EL (cell line): ENCODE measurements around the gene POLR2F.

Source experiments
- DNase-seq: peaks from one replicate; pipeline ENCODE4 v3.0.0-alpha.2; 2016

POLR2F gene

DNA sequence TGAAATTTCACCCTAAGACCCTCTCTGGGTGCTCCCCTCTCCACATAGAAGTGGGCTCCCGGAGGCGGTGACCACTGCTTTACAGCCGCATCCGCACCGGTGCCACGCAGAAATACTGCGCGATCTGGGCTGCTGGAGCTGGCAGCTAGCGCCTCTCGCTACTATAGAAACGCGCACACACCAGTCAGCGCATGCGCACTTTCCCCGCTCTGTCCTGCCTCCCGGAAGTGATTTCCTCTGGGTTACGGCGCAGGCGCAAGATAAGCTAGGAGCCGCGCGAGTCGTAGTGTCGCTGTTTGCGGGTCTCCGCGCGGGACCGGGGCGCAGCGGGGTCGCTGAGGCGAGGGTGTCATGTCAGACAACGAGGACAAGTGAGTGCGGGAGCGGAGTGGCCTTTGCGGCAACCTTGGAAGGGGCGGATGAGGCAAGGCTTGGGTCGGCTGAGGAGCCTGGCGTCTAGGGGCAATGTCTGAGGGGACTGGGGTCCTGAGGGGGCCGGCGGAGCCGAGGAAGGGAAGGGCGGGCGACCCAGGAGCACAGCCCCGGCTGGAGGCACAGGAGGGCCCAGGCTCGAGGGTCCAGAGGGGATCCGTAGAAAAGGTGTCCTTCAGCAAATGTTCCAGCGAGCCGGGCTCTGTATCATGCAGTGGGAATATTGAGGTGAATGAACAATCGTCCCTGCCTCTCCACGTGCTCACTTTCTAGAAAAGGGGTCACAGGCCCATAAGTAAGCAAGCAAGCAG, at the start of gene POLR2F, which contains the start of gene C22orf23:
Gene POLR2F (plus strand): TSS at position 263 of the 743 bp plus-strand sequence. CDS start 89 bp downstream, at position 352.
Gene C22orf23 (minus strand): TSS at position 165 of the 743 bp plus-strand sequence. CDS start 452 bp downstream, outside the sequence.
- DNase-seq, result peak; percentile 96

DNA sequence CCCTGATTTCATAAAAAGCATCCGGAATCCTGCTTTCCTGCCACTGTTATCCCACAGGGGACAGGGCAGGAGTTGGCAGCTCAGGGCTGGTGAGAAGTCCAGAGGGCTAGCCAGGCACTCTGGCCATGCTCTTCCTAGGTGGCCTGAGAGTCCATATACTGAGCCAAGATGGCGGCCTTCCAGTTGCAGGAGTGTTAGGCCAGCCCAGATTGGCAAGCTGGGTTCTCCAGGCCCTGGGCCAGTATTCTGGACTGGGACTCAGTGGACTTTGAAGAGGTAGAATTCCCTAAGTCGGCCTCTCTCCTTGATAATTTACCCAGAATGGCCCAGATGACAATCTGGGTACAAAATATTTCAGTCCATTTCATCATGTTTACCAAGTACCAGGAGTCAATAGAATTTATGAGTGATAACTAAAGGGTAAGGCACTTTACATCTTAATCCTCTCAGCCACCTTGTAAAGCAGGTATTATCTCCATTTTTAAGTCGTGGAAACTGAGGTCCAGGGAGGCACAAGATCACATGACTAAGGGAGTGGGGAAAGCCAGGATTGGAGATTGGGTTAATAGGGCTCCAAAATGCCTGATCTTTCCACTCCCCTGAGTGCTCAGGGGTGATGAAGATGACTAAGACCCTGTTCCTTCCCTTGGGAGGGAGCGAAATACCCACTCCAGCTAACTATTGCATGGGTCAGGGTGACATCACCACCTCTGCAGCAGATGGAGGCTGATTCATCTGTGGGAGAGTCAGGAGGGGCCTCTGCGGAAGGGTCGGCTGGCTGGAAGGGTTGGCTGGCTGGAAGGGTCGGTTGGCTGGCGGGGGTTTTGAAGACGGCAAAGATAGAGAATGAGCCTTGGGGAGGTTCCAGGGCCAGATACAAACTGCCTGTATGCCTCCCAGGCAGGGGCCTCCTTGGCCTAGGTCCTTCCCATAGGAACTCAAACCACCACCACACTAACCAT, 48.6 kb upstream of the POLR2F start:
- DNase-seq, result peak; percentile 99

DNA sequence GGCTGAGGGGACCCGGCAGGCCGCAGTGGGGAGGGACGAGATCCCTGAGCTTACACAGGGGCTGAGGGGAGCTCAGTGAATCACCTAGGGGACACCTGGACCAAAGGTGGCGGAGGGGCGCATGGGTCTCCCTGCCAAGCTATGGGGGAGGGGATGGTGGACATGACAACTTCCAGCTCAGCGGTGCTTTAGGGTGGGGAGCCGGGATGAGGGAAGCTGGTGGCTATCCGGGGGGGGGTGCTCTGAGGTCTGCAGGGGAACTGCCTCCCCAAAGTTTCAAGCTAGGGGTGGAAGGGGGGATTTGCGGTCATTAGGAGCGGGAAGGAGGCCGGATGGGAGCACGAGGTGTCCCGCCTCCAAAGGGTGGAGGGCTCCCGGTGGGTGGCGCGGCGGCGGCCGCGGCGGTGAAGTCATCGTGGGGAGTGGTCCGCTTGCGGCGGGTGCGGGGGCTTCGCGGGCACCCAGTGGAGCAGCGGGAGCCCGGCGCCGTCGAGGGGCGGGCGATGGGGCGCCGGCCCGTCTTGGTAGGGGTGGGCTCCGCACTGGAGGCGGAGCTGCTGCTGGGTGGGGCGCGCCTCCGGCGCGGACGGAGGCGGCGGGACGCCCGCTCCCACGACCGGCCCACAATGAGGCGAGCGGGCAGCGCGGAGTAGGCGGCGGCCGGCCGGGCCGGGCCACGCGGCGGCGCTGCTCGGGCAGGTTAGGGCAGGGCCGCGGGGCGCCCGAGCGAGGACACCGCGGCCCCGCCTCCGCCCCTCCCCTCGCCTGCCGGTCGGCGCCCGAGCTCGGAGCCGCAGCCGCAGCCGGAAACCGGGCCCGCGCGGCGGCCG, 47.8 kb upstream of the POLR2F start, which contains the start of gene MICALL1:
Gene MICALL1 (plus strand): TSS at position 764 of the 830 bp plus-strand sequence. CDS start 126 bp downstream, outside the sequence.
- peak; percentile 88 for DNase-seq

DNA sequence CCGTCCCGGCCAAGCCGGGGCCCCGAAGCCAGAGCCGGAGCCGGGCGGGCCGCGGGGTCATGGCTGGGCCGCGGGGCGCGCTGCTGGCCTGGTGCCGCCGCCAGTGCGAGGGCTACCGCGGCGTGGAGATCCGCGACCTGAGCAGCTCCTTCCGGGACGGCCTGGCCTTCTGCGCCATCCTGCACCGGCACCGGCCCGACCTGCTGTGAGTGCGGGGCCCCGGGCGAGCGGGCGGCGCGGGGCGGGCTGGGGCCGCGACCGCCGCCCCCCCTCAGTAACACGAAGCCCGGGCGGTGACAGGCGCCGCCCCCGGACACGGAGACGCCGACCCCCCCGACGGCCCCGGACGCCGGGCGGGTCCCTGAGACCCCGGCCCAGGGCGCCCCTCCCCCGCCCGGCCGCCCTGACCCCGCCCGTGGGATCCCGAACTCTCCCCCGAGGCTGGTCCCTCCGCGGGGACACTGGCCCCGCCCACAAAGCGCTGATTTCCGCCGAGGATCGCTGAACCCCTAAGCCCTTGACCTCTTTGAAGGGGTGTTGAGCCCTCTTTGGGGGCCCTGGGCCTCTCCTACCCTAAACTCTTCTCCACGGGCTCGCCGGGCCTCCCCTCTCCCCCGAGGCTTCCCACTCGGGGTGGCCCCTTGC, 47.0 kb upstream of the POLR2F start:
- peak; percentile 45 for DNase-seq

DNA sequence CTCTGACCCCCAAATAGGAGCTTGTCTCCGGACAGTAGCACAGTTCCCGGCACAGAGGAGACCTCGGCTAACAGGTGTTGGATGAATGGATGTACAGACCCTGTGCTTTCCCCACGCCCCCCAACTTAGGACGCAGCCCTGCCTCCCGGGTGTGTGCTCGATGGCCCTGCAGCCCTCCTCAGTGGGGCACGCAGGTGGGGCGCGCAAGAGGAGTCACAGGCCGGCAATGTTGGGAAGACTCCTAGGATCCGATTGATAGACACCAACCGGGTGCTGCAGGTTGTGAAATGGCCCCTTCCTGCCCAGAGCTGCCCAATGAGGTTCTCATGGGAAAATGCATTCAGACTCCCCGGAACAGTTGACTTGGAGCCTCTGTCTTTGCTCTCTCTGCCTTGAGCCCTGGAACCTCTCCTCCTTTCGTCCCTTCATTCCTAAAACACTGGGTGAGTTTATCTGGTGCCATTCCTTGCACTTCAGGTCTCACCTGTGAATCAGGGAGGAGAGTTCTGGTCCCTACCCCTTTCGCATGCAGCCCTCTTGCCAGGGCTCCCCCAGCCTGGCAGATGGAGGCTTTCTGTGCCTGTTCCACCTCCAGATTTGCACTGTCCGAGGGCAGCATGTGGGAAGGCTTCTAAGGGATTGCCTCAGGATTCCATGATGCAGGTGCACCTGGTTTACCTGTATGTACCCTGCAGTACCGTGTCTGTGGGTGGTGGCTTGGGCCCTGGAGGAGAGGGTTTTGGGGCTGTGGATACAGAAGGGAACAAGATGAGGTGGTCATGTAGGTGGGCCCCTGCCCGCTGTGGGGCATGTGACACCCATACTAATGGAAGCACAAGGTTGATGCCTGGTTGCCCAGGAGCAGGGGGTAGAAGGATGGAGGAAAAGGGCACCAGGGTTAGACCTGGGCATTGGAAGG, 46.2 kb upstream of the POLR2F start:
- peak; percentile 47 for DNase-seq

DNA sequence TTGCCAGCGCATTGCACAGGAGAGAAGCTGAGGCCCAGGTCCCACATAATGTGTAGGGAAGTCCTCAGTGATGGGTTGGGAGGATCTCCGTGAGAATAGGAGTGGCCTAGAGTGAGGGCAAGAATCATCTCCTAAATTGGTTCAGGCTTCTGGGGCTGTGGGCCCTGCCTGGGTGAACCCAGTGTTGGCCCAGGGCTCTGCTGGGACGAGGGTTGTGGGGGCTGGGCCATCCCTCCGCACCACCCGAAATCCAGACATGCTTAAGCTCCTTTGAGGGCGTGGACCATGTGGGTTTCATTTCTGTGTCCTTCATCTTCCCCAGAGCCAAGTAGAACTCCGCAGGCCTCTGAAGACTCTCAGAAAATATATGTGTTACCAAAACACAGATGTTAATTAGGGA, 43.7 kb upstream of the POLR2F start:
- DNase-seq, result no peak

DNA sequence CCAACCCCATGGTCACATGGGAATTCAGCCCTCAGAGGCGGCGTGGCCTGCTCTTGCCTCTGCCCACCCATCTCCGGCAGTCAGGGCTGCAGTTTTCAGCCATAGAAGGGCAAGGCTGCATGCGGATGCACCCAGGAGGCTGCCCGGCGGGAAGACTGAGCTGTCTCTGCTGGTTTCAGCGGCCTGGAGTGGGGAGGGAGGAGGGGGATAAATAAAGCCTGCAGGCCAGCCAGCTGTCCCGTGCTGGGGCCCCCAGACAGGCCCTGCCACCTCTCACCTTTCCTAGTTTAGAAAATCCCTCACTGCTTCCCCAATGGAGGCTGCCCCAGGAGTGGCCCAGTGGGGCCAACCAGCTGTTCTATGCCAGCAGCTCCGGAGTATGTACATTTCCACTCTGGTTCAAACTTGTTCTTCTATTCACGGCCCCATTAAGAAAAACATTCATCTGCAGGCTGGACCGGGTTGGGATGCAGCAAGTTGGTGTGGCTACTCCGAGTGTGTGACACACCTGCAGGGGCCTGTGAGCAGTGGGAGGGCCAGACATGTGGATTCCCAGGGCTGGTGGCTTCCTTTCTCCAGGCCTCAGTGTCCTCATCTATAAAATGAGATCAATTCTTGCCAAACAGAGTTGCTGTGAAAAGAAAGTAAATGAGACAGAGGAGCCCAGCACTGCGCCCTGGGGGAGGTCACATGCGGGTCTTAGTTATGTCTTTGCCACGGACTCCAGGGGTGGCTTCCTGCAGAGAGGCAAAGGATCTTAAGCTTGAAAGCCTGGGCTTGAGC, 42.4 kb upstream of the POLR2F start:
- DNase-seq, result no peak

DNA sequence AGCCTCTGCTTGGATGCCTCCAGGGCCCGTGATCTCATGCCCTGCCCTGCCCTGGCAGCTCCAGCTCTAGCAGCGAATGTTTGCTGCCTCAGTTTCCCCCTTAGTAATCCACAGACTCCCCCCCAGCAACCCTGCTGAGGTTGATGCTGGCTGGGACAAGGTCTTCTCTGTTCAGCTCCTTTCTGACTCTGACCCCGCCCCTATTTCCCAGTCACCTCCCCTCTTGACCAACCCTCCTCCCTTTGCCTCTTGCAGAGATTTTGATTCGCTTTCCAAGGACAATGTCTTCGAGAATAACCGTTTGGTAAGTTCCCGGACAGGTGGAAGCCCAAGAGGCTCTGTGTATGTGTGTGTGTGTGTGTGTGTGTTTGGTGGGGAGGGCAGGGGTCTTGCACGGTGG, 41.8 kb upstream of the POLR2F start:
- DNase-seq, result no peak

DNA sequence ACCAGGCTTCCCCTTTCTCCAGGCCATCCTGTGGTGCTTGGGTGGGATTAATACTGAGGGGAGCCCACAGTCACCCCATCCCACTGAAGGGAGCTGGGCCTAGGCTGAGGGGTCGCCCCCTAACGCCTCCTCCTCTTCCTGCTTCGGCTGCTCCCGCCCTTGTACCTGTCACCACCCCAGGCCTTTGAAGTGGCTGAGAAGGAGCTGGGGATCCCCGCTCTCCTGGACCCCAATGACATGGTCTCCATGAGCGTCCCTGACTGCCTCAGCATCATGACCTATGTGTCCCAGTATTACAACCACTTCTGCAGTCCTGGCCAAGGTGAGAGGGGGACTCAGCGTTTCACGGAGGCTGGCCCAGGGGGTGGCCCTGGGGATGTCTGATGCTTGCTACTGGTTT, 41.3 kb upstream of the POLR2F start:
- no peak for DNase-seq

DNA sequence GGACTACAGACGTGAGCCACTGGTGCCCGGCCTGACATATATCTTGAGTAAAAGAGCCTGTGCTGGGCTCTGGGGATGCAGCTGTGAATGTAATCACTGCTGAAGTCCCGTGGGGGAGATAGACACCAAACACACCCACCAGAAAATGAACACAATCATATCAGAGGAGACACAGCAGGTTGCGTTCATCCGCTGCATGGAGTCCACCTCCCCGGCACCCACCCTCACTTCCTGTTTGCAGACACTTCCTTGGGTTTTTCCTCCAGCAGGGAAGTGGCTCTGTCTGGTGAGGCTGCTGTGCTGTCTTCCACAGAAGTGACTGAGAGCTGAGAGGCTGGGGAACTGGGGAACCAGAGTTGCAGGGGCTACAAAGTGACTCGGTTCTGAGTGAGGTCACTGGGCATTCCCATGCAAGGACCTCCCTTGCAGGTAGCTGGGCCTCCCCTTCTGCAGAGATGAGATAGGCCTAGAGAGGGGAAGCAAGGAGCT, 40.2 kb upstream of the POLR2F start:
- DNase-seq, result no peak

DNA sequence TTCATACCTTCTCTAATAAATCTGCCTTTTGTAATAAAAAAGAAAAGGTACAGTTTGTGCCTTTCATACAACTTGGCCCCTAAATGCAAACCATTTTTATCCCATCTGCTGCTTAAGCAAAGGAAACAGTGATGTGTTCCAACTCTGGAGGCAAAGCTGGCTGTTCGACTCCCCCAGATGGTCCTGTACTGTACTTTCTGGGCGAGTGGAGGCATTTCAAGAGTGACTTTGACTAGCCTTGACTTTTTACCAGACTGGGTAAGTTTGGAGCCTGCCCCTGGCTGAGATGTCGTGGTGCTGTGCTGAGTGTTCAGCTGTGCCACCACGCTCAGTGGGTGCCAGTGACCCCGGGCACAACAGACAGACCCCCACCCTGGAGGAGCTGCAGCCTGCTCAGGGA, 37.2 kb upstream of the POLR2F start:
- DNase-seq, result no peak

DNA sequence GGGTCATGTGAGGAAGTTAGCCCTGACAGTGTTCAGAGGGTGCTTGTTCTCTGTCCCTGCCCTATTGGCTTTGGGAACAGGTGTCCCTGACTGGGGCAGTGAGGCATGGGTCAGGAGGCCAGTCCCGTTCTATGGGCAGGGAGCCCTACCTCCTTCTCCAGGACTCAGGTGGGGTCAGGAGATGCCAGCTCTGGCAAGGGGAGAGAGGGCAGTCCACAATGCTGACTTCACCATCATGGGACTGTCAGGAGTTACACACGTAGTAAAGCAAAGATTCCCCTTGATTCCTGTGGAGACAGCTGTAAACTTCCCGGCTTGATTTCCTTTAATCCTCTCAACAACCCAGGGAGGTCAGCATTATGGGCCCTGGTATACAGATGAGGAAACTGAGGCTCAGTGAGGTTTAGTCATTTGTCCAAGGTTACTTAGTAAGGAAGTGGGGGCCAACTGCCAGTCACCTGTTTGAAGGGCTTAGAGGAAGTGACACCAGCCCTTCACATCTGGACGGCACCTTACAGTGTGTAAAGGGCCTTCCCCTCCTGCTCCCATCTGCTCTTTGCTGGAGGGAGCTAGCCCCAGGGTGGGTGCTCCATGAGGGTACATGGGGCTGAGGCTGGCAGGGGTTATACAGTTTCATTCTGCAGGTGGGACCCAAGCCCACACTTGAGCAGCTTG, 35.5 kb upstream of the POLR2F start:
- no peak for DNase-seq

DNA sequence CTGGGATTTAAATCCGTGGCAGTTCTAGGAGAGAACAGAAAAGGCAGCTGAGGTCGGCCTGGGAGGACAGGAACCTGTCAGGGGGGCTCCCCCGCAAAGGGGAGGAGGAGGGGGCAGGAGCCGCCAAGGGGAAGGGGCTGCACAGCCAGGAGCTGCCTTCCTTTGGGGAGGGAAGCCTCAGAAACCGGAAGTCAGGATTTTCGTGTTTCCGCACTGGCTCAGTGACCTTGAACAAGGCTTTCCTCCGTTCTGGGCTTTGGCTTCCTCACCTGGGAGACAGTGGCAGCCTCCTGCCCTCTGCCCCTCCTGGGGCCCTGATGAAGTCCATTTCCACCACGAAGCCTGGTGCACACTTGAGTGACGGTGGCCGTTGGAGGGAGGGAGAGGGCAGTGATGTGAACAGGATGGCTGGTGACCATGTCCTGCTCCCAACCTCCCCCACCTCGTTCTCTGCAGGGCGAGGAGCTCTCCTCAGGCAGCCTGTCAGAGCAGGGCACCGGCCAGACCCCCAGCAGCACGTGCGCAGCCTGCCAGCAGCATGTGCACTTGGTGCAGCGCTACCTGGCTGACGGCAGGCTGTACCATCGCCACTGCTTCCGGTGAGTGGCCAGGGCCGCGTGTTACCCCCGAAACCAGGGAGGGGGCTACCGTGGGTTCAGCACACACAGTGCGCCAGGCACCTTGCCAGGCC, 34.8 kb upstream of the POLR2F start:
- DNase-seq, result no peak

DNA sequence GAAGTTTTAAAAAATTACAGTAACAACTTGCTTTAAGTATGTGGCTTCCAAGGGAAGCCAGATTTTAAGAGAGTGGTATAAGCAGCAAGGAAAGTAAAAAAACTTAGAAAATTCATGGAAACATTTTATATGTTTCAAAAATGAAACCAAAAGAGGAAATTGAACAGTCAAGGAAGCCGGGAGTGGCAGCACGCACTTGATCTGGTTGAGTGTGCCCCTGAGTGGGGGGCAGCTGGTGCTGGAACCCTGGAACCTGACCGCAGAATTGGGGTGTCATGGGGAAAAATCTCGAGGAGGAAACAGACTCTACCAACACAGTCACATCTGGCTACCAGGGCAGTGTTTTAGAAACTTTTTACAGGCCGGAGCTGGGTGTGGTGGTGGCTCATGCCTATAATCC, 33.4 kb upstream of the POLR2F start:
- DNase-seq, result no peak

DNA sequence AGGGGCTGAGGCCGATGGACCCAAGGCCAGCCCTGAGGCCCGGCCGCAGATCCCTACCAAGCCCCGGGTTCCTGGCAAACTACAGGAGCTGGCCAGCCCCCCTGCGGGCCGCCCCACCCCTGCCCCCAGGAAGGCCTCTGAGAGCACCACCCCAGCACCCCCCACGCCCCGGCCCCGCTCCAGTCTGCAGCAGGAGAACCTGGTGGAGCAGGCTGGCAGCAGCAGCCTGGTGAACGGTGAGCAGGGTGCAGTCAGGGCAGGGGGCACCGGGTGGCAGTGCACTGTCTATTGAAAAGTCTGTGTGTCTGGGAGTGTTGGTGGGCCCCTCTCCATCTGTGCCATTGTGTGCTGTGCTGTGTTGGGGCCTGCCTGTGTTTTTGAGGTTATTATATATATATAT, 31.3 kb upstream of the POLR2F start:
- no peak for DNase-seq

DNA sequence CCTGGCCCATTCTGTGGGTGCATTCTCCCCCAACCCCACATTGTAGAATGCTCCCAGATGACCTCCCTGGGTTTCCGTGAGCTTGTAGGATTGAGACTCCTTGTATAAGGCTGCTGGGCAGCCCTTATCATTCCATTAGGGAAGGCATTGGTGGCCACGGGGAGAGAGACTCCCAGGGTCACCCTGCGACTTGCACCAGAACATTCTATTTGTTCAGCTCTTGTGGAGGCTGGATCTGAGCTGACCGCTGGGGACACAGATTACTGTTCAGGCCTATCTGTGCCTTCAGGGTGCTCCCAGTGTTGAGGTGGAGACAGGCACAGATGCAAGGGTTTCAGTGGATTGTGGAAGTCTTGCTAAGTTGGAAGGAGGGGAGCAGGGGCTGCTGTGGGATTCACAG, 29.6 kb upstream of the POLR2F start:
- no peak for DNase-seq

DNA sequence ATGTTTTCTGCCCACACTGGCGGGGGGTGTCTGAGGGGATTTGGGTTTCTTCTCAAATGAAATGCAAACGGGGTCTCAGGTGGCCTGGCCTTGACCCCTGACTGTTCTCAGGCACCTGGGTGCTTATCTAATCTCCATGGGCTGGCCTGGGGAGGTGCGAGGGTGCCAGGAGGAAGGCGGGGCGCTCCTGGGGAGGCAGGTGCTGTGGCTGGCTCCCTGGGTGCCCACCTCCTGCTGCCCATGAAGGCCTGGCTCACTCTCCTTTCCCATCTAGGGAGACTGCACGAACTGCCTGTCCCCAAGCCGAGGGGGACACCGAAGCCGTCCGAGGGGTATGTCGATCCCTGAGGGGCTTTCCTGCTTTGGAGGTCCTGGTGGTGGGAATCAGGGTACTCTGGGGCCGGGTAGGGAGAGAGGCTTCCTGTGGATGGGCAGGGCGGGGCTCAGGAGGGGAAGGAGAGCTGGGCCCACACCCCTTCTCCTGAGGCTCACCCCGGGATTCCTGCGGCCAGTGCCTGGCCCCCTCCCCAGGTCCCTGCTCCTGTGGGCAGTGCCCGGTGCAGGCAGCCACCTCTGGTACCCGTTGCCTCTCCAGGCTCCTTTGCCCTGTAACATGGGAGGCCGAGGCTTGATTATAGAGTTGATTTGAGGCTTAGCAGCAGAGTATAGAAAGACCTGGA, 29.0 kb upstream of the POLR2F start:
- no peak for DNase-seq

DNA sequence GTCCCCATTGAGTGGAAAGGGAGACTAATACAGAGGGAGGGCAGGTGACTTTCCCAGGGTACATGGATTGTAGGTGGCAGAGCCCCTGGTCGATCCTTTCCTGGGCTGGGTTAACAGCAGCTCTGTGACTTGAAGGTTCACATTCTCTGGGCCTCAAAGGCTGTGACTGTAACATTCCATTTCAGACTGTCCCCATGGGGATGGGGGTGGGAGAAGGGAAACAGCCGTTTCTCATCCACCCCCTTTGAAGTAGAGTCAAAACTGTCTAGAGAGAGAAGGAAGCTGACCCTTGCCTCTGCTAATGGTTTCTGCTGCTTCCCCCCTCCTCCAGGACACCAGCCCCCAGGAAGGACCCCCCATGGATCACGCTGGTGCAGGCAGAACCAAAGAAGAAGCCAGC, 28.2 kb upstream of the POLR2F start:
- DNase-seq, result no peak
